Mucosa of gallbladder (tissue), 1 donor: Measurements from ENCODE around the gene PKD2L2. TPM values are rescaled to one million over a fixed set of nuclear protein-coding genes. Genes with fewer than 3 reads are reported as not detected.
"Not testable (repeated sequence)": the region's sequence is repeated elsewhere in the genome, so short reads cannot be mapped to it uniquely, and the experiment has no call there.

ENCODE experiments used
- DNase-seq: peaks from one replicate; pipeline ENCODE4 v3.0.0-alpha.2; 2020; ENCODE audit warnings: low spot score
- total RNA-seq: library from RNA; stranded (reverse); gene quantifications from one replicate; pipeline ENCODE4 v1.2.1, GENCODE V29; 2021
- donor health status: DM: no; HTN: no; CAD: no.

PKD2L2 gene
- not detected for total RNA-seq

GRCh38 chr5:137888863-137889759 lies at the start of gene PKD2L2:
Gene PKD2L2, plus strand, starts transcription at chr5:137889457. Its CDS starts 35 bp downstream, at chr5:137889492.
- peak; percentile 86 for DNase-seq

GRCh38 chr5:137842296-137842695 lies 47.0 kb upstream of the PKD2L2 start:
- DNase-seq: no peak

- no peak for DNase-seq
Measured at GRCh38 chr5:137843676-137844299, 45.5 kb upstream of the PKD2L2 start.

- DNase-seq: no peak
Measured at GRCh38 chr5:137845472-137845871, 43.8 kb upstream of the PKD2L2 start.

- no peak for DNase-seq
Measured at GRCh38 chr5:137847687-137848086, 41.6 kb upstream of the PKD2L2 start.

GRCh38 chr5:137853165-137853564 lies 36.1 kb upstream of the PKD2L2 start:
- not testable (repeated sequence) for DNase-seq

- DNase-seq: no peak
Measured at GRCh38 chr5:137856201-137856600, 33.1 kb upstream of the PKD2L2 start.

- DNase-seq: no peak
Measured at GRCh38 chr5:137856916-137857862, 32.1 kb upstream of the PKD2L2 start.

- no peak for DNase-seq
Measured at GRCh38 chr5:137858223-137858916, 30.9 kb upstream of the PKD2L2 start.

- no peak for DNase-seq
Measured at GRCh38 chr5:137858954-137859353, 30.3 kb upstream of the PKD2L2 start.

GRCh38 chr5:137862251-137862650 lies 27.0 kb upstream of the PKD2L2 start:
- DNase-seq: no peak

- not testable (repeated sequence) for DNase-seq
Measured at GRCh38 chr5:137863653-137864052, 25.6 kb upstream of the PKD2L2 start.

- no peak for DNase-seq
Measured at GRCh38 chr5:137866541-137867388, 22.5 kb upstream of the PKD2L2 start.

- no peak for DNase-seq
Measured at GRCh38 chr5:137867664-137868063, 21.6 kb upstream of the PKD2L2 start, which contains the start of gene MYOT. Gene MYOT, plus strand, starts transcription at chr5:137867860. Its CDS starts 2,792 bp downstream, at chr5:137870652.

GRCh38 chr5:137870647-137871339 lies 18.5 kb upstream of the PKD2L2 start:
- no peak for DNase-seq

- no peak for DNase-seq
Measured at GRCh38 chr5:137871571-137871970, 17.7 kb upstream of the PKD2L2 start.

GRCh38 chr5:137872466-137872865 lies 16.8 kb upstream of the PKD2L2 start:
- no peak for DNase-seq

GRCh38 chr5:137876101-137876500 lies 13.2 kb upstream of the PKD2L2 start:
- DNase-seq: no peak

- no peak for DNase-seq
Measured at GRCh38 chr5:137880313-137880712, 8.9 kb upstream of the PKD2L2 start.

- no peak for DNase-seq
Measured at GRCh38 chr5:137887831-137888230, 1.4 kb upstream of the PKD2L2 start.
